ENCODE measurements around the gene DCLK1.

The DCLK1 gene

GRCh38 chr13:35818633-35819067 lies 312.5 kb downstream of the DCLK1 start:
- H3K4me3 ChIP-seq (replicated peaks; ENCODE audit: low read depth, low read length), result no peak overlapping the region
- peak; percentile 55 for TF ChIP-seq CTCF (IDR thresholded peaks at IDR 0.05; ENCODE audit: low read depth, low read length, missing control alignments)
- DNase-seq (ENCODE audit: extremely low read depth, low read depth), result no peak

- DNase-seq (ENCODE audit: extremely low read depth, low read depth), result no peak
- no peak overlapping the region for H3K4me3 ChIP-seq (replicated peaks; ENCODE audit: low read depth, low read length)
- TF ChIP-seq CTCF (IDR thresholded peaks at IDR 0.05; ENCODE audit: low read depth, low read length, missing control alignments), result no peak
Observed at GRCh38 chr13:35817642-35818607, 313.3 kb downstream of the DCLK1 start.

- no peak for TF ChIP-seq CTCF (IDR thresholded peaks at IDR 0.05; ENCODE audit: low read depth, low read length, missing control alignments)
- no peak overlapping the region for H3K4me3 ChIP-seq (replicated peaks; ENCODE audit: low read depth, low read length)
- no peak for DNase-seq (ENCODE audit: extremely low read depth, low read depth)
Observed at GRCh38 chr13:35814605-35815011, 316.6 kb downstream of the DCLK1 start.

GRCh38 chr13:35812736-35813135 lies 318.4 kb downstream of the DCLK1 start:
- DNase-seq (ENCODE audit: extremely low read depth, low read depth), result no peak
- no peak overlapping the region for H3K4me3 ChIP-seq (replicated peaks; ENCODE audit: low read depth, low read length)
- TF ChIP-seq CTCF (IDR thresholded peaks at IDR 0.05; ENCODE audit: low read depth, low read length, missing control alignments), result no peak

- DNase-seq (ENCODE audit: extremely low read depth, low read depth), result no peak
- TF ChIP-seq CTCF (IDR thresholded peaks at IDR 0.05; ENCODE audit: low read depth, low read length, missing control alignments), result no peak
Observed at GRCh38 chr13:35810321-35810720, 320.9 kb downstream of the DCLK1 start.

GRCh38 chr13:35808846-35809245 lies 322.3 kb downstream of the DCLK1 start:
- no peak overlapping the region for H3K4me3 ChIP-seq (replicated peaks; ENCODE audit: low read depth, low read length)
- no peak for DNase-seq (ENCODE audit: extremely low read depth, low read depth)
- TF ChIP-seq CTCF (IDR thresholded peaks at IDR 0.05; ENCODE audit: low read depth, low read length, missing control alignments), result no peak

More at GRCh38 chr13:35810321-35810720, 320.9 kb downstream of the DCLK1 start:
- H3K4me3 ChIP-seq (replicated peaks; ENCODE audit: low read depth, low read length), result no peak overlapping the region

Measured in HFF-Myc (cell line).